KOPT-K1 (cell line): ENCODE measurements around the gene ARSI.

ENCODE experiments used
- H3K27ac ChIP-seq: fragments of 200-600 bp; sonication (generic); 2 replicates; pipeline ENCODE4 v1.5.1; 2016; ENCODE audit warnings: antibody characterized with exemption, mild to moderate bottlenecking, low read depth, low read length; ENCODE audit not compliant: poor library complexity, severe bottlenecking
- H3K36me3 ChIP-seq: fragments of 200-600 bp; sonication (generic); 2 replicates; pipeline ENCODE4 v1.5.1; 2017; ENCODE audit warnings: antibody characterized with exemption, mild to moderate bottlenecking, low read length, moderate library complexity; ENCODE audit not compliant: insufficient read depth
- H3K9me3 ChIP-seq: fragments of 200-600 bp; sonication (generic); 2 replicates; pipeline ENCODE4 v1.5.1; 2017; ENCODE audit warnings: antibody characterized with exemption, low read length, mild to moderate bottlenecking; ENCODE audit not compliant: insufficient read depth, poor library complexity, severe bottlenecking

Gene ARSI

GRCh38 chr5:150246835-150247234, 55.9 kb downstream of the ARSI start:
- H3K36me3 ChIP-seq: no peaks in the 10 kb centered on the region
- no peak overlapping the region for H3K27ac ChIP-seq
- no peaks in the 10 kb centered on the region for H3K9me3 ChIP-seq

DNA sequence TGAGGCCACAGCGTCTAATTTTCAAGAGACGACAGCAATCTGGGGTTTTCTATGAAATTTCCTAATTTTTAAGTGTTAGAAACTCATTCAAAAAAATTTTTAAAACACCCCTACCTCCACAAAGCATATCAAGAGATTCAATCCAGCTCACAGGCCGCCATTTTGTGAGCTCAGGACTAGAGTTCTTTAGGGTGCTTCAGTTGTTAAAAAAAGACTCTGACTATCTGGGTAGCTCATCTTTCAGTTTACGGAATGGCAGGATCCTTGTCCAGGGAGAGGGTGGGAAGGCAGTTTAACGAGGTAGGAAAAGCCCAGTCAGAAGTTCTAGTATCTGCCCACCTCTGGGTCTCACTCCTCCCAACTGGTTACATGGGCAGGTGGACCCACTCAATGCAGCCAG, 56.3 kb downstream of the ARSI start:
- Histone ChIP-seq H3K9me3 (no peaks in the 10 kb centered on the region), H3K27ac (no peak overlapping the region), H3K36me3 (no peaks in the 10 kb centered on the region)
